ENCODE data around the gene OR2B2.

Gene OR2B2

GRCh38 chr6:27893836-27894807 is 18.1 kb downstream of the OR2B2 start:
- peak; percentile 69 for FAIRE-seq
- DNase-seq (ENCODE audit: extremely low spot score, insufficient read length, low read depth) = no peak

- FAIRE-seq (peak; percentile 95), DNase-seq (ENCODE audit: extremely low spot score, insufficient read length, low read depth) (peak; percentile 71)
These were observed 18.9 kb downstream of the OR2B2 start for GRCh38 chr6:27893059-27893835.

- FAIRE-seq (no peak), DNase-seq (ENCODE audit: extremely low spot score, insufficient read length, low read depth) (no peak)
These were observed 19.5 kb downstream of the OR2B2 start for GRCh38 chr6:27892649-27893058.

GRCh38 chr6:27891320-27891875 is 20.8 kb downstream of the OR2B2 start:
- DNase-seq (ENCODE audit: extremely low spot score, insufficient read length, low read depth) (no peak), FAIRE-seq (no peak)

GRCh38 chr6:27890445-27891319 is 21.5 kb downstream of the OR2B2 start:
- DNase-seq (ENCODE audit: extremely low spot score, insufficient read length, low read depth) (no peak), FAIRE-seq (peak; percentile 84)

GRCh38 chr6:27889628-27890444 is 22.4 kb downstream of the OR2B2 start:
- no peak for DNase-seq (ENCODE audit: extremely low spot score, insufficient read length, low read depth)
- no peak for FAIRE-seq

- no peak for DNase-seq (ENCODE audit: extremely low spot score, insufficient read length, low read depth)
- no peak for FAIRE-seq
These were observed 22.9 kb downstream of the OR2B2 start for GRCh38 chr6:27889275-27889627.

GRCh38 chr6:27888566-27888965 is 23.6 kb downstream of the OR2B2 start:
- FAIRE-seq (no peak), DNase-seq (ENCODE audit: extremely low spot score, insufficient read length, low read depth) (no peak)

GRCh38 chr6:27886073-27886472 is 26.1 kb downstream of the OR2B2 start:
- no peak for DNase-seq (ENCODE audit: extremely low spot score, insufficient read length, low read depth)
- FAIRE-seq = no peak

GRCh38 chr6:27883136-27883535 is 29.1 kb downstream of the OR2B2 start:
- FAIRE-seq (no peak), DNase-seq (ENCODE audit: extremely low spot score, insufficient read length, low read depth) (no peak)

- DNase-seq (ENCODE audit: extremely low spot score, insufficient read length, low read depth) (no peak), FAIRE-seq (no peak)
These were observed 29.6 kb downstream of the OR2B2 start for GRCh38 chr6:27882624-27883023.

- FAIRE-seq = no peak
These were observed 32.4 kb downstream of the OR2B2 start for GRCh38 chr6:27879837-27880236.

GRCh38 chr6:27874016-27874415 is 38.2 kb downstream of the OR2B2 start:
- FAIRE-seq = no peak
- DNase-seq (ENCODE audit: extremely low spot score, insufficient read length, low read depth) = no peak

More at GRCh38 chr6:27879837-27880236, 32.4 kb downstream of the OR2B2 start:
- no peak for DNase-seq (ENCODE audit: extremely low spot score, insufficient read length, low read depth)

GRCh38 chr6:27873021-27873940 is 38.9 kb downstream of the OR2B2 start:
- no peak for FAIRE-seq
- no peak for DNase-seq (ENCODE audit: extremely low spot score, insufficient read length, low read depth)

- no peak for FAIRE-seq
- DNase-seq (ENCODE audit: extremely low spot score, insufficient read length, low read depth) = no peak
These were observed 39.6 kb downstream of the OR2B2 start for GRCh38 chr6:27872642-27873020.

GRCh38 chr6:27871924-27872638 is 40.1 kb downstream of the OR2B2 start:
- DNase-seq (ENCODE audit: extremely low spot score, insufficient read length, low read depth) = no peak
- peak; percentile 87 for FAIRE-seq

GRCh38 chr6:27870291-27870870 is 41.8 kb downstream of the OR2B2 start:
- no peak for DNase-seq (ENCODE audit: extremely low spot score, insufficient read length, low read depth)
- no peak for FAIRE-seq

Data from GM18507 (cell line).